HepG2 (cell line): ENCODE results near the gene PEMT. TPM values are rescaled to one million over a fixed set of nuclear protein-coding genes. Genes with fewer than 3 reads are reported as not detected.
A peak's percentile ranks its signal among the peaks of the same experiment; 100 is the strongest.

Experiments used
- ARID5B ChIP-seq: IDR thresholded peaks from 2 replicates; pipeline ENCODE4 v1.4.0; 2020; ENCODE audit warnings: mild to moderate bottlenecking, missing genetic modification reagents
- CCAR2 ChIP-seq: fragments of 200-400 bp; formaldehyde crosslinking; optimal IDR thresholded peaks from 2 replicates; pipeline ENCODE3; 2018; ENCODE audit warnings: low read depth, mild to moderate bottlenecking, low read length, moderate library complexity
- CREB1 ChIP-seq, 2 experiments: fragments of 450-650 bp in 1 of 2; IDR thresholded peaks; 2 replicates each; pipeline ENCODE4 v1.6.1; 2016 to 2017; ENCODE audit warnings: control low read depth in 1 of 2, mild to moderate bottlenecking in 1 of 2, missing compliant biosample characterization in 1 of 2, missing genetic modification characterization in 1 of 2
- DRAP1 ChIP-seq: IDR thresholded peaks from 2 replicates; pipeline ENCODE4 v1.6.1; 2016; ENCODE audit warnings: missing genetic modification reagents, missing compliant biosample characterization
- MLX ChIP-seq: IDR thresholded peaks from 2 replicates; pipeline ENCODE4 v1.6.1; 2016
- MXD4 ChIP-seq: IDR thresholded peaks from 2 replicates; pipeline ENCODE4 v1.6.1; 2016; ENCODE audit warnings: mild to moderate bottlenecking, missing biosample characterization, missing genetic modification reagents
- MYC ChIP-seq: sonication (generic); formaldehyde crosslinking; IDR thresholded peaks from 2 replicates; pipeline ENCODE4 v1.9.0; 2021; ENCODE audit warnings: missing genetic modification reagents, borderline replicate concordance
- TARDBP ChIP-seq: sonication (generic); formaldehyde crosslinking; IDR thresholded peaks from 2 replicates; pipeline ENCODE4 v1.8.0; 2022; ENCODE audit warnings: mild to moderate bottlenecking, missing genetic modification reagents
- ZBTB40 ChIP-seq, 2 experiments: fragments of 450-650 bp in 1 of 2; sonication (generic) in 1 of 2; formaldehyde crosslinking in 1 of 2; IDR thresholded peaks; 2 replicates each; pipeline versions ENCODE4 v1.6.1 to v1.8.0; 2016 to 2022; ENCODE audit warnings: antibody characterized with exemption in 1 of 2, mild to moderate bottlenecking in 1 of 2, missing genetic modification reagents in 1 of 2
- ZNF224 ChIP-seq: sonication (generic); formaldehyde crosslinking; IDR thresholded peaks from 2 replicates; pipeline ENCODE4 v1.5.0; 2020; ENCODE audit warnings: mild to moderate bottlenecking, missing genetic modification reagents
- ZNF230 ChIP-seq: sonication (generic); formaldehyde crosslinking; IDR thresholded peaks from 2 replicates; pipeline ENCODE4 v1.4.0; 2020; ENCODE audit warnings: mild to moderate bottlenecking, missing genetic modification reagents
- ZNF292 ChIP-seq: sonication (generic); formaldehyde crosslinking; IDR thresholded peaks from 2 replicates; pipeline ENCODE4 v1.8.1; 2022; ENCODE audit warnings: mild to moderate bottlenecking, low read depth, missing genetic modification reagents, borderline replicate concordance
- ZNF746 ChIP-seq: sonication (generic); formaldehyde crosslinking; IDR thresholded peaks from 2 replicates; pipeline ENCODE4 v1.8.0; 2022; ENCODE audit warnings: mild to moderate bottlenecking, missing genetic modification reagents
- polyA plus RNA-seq, 8 experiments: library from polyadenylated mRNA; depleted of rRNA in 3 of 8; stranded (reverse) in 7 of 8; unstranded in 1 of 8; fragments of >200 nt; fragmentation: Illumina TruSeq in 4 of 8; extraction: Trizol in 4 of 8; gene quantifications; 2 replicates each; pipeline versions ENCODE4 v1.2.1 to v1.2.3, GENCODE V29; 2011 to 2016; ENCODE audit warnings: low read depth in 4 of 8, missing spikeins in 1 of 8, mixed read lengths in 1 of 8; ENCODE audit not compliant: insufficient read depth in 1 of 8
- total RNA-seq, 5 experiments: library from RNA; depleted of rRNA; stranded (reverse); fragments of >200 nt; fragmentation: Illumina TruSeq; extraction: Trizol; gene quantifications; 2 replicates each; pipeline ENCODE4 v1.2.3, GENCODE V29; 2016; ENCODE audit warnings: low read depth in 1 of 5

Gene PEMT
- total and polyA plus RNA-seq, 2 of the 13 experiments (the other 11 are each of a cell fraction or from before 2014, with no cell fraction given) = 31.7 to 43.6 TPM

GRCh38 chr17:17591355-17592298, at the start of gene PEMT (continued):
- TF ChIP-seq MLX (no peak), CREB1 (IDR thresholded peaks at IDR 0.05) (peak; percentile 87), CREB1 (CRISPR knock-in tag; IDR thresholded peaks at IDR 0.05) (peak; percentile 93), ZNF230 (CRISPR knock-in tag) (0 out of 2 replicates have a peak, but pooled peaks have one; percentile 17), MYC (CRISPR knock-in tag) (peak; percentile 99), DRAP1 (CRISPR knock-in tag) (peak; percentile 56; the same call in 1 of the 2 replicates), ZNF746 (CRISPR knock-in tag) (peak; percentile 60; the same call in 1 of the 2 replicates), TARDBP (CRISPR knock-in tag) (peak; percentile 75; the same call in 1 of the 2 replicates), ZBTB40 (IDR thresholded peaks at IDR 0.05) (peak; percentile 82), ZBTB40 (CRISPR knock-in tag; IDR thresholded peaks at IDR 0.05) (peak; percentile 59), MXD4 (CRISPR knock-in tag) (peak; percentile 75; the same call in 1 of the 2 replicates), CCAR2 (no peak), ZNF292 (CRISPR knock-in tag) (peak; percentile 53; the same call in 1 of the 2 replicates), ZNF224 (CRISPR knock-in tag) (no peak), ARID5B (peak; percentile 13; the same call in 1 of the 2 replicates)
